Ishikawa (cell line): Measurements from ENCODE around the gene NME3.

ENCODE experiments used
- CEBPB ChIP-seq: IDR thresholded peaks from 2 replicates; pipeline ENCODE4 v1.6.1; 2012
- CREB1 ChIP-seq: IDR thresholded peaks from 2 replicates; pipeline ENCODE4 v1.6.1; 2012; ENCODE audit warnings: low read depth
- EGR1 ChIP-seq: IDR thresholded peaks from 2 replicates; pipeline ENCODE4 v1.6.1; 2012
- EP300 ChIP-seq: IDR thresholded peaks from 2 replicates; pipeline ENCODE4 v1.6.1; 2012; ENCODE audit warnings: borderline replicate concordance
- FOXM1 ChIP-seq: IDR thresholded peaks from 2 replicates; pipeline ENCODE4 v1.6.1; 2012; ENCODE audit warnings: low read depth, borderline replicate concordance
- MAX ChIP-seq: IDR thresholded peaks from 2 replicates; pipeline ENCODE4 v1.6.1; 2012
- NFIC ChIP-seq: IDR thresholded peaks from 2 replicates; pipeline ENCODE4 v1.6.1; 2012
- RAD21 ChIP-seq: IDR thresholded peaks from 2 replicates; pipeline ENCODE4 v1.6.1; 2012; ENCODE audit warnings: low read depth
- REST ChIP-seq: IDR thresholded peaks from 2 replicates; pipeline ENCODE4 v1.6.1; 2012; ENCODE audit warnings: low read depth, mild to moderate bottlenecking
- TAF1 ChIP-seq: IDR thresholded peaks from 2 replicates; pipeline ENCODE4 v1.6.1; 2012; ENCODE audit warnings: low read depth, mild to moderate bottlenecking
- TCF12 ChIP-seq: IDR thresholded peaks from 2 replicates; pipeline ENCODE4 v1.6.1; 2012; ENCODE audit warnings: low read depth
- TEAD4 ChIP-seq: IDR thresholded peaks from 2 replicates; pipeline ENCODE4 v1.6.1; 2012
- USF1 ChIP-seq: IDR thresholded peaks from 2 replicates; pipeline ENCODE4 v1.6.1; 2012
- YY1 ChIP-seq: IDR thresholded peaks from 2 replicates; pipeline ENCODE4 v1.6.1; 2012; ENCODE audit warnings: low read depth
- ZBTB7A ChIP-seq: IDR thresholded peaks from 2 replicates; pipeline ENCODE4 v1.6.1; 2012; ENCODE audit warnings: low read depth

Gene NME3

GRCh38 chr16:1746693-1747195 lies 24.6 kb downstream of the NME3 start:
- no peak for TF ChIP-seq MAX
- no peak for TF ChIP-seq USF1
- no peak for TF ChIP-seq REST
- TF ChIP-seq EP300: no peak
- no peak for TF ChIP-seq TAF1
- TF ChIP-seq FOXM1: no peak
- no peak for TF ChIP-seq TCF12
- no peak for TF ChIP-seq EGR1

GRCh38 chr16:1745900-1746692 lies 25.2 kb downstream of the NME3 start:
- TF ChIP-seq MAX: no peak
- TF ChIP-seq NFIC: no peak
- no peak for TF ChIP-seq REST
- TF ChIP-seq TEAD4: no peak
- TF ChIP-seq EP300: no peak
- no peak for TF ChIP-seq RAD21
- TF ChIP-seq CREB1: no peak
- TF ChIP-seq FOXM1: no peak
- no peak for TF ChIP-seq CEBPB
- no peak for TF ChIP-seq EGR1
- no peak for TF ChIP-seq TCF12
- TF ChIP-seq ZBTB7A: no peak
- TF ChIP-seq USF1: no peak
- no peak for TF ChIP-seq YY1
- TF ChIP-seq TAF1: no peak

- TF ChIP-seq ZBTB7A: no peak
- TF ChIP-seq RAD21: no peak
- TF ChIP-seq YY1: no peak
- TF ChIP-seq CREB1: no peak
- no peak for TF ChIP-seq EP300
- TF ChIP-seq EGR1: no peak
- no peak for TF ChIP-seq TCF12
- no peak for TF ChIP-seq TEAD4
- TF ChIP-seq CEBPB: no peak
- no peak for TF ChIP-seq FOXM1
- TF ChIP-seq MAX: no peak
- no peak for TF ChIP-seq REST
- no peak for TF ChIP-seq USF1
- TF ChIP-seq NFIC: no peak
Observed at GRCh38 chr16:1745181-1745899, 26.0 kb downstream of the NME3 start.
